Hepatic stellate cell (primary cell): ENCODE results near the gene SIT1.

Experiments used
- DNase-seq: peaks from one replicate; pipeline ENCODE4 v3.0.0; 2011; ENCODE audit warnings: low spot score

SIT1 gene

DNA sequence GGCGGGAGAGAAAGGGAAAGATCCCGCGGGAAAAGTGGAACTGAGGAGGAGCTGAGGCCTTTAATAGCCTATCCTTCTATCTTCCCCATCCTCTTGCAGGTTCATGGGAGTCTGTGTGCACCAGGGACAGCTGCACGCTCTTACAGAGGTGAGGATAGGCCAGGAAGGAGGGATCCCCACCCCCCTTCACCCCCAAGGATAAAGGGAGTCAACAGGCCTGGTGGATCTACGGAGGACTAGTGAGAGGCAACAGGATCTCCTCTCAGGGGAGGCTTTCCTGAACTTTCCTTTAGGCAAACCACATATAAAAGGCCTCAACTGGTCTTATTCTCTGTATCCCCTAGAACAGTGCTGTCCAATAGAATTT lies 44.6 kb downstream of the SIT1 start:
- DNase-seq, result peak; percentile 27

DNA sequence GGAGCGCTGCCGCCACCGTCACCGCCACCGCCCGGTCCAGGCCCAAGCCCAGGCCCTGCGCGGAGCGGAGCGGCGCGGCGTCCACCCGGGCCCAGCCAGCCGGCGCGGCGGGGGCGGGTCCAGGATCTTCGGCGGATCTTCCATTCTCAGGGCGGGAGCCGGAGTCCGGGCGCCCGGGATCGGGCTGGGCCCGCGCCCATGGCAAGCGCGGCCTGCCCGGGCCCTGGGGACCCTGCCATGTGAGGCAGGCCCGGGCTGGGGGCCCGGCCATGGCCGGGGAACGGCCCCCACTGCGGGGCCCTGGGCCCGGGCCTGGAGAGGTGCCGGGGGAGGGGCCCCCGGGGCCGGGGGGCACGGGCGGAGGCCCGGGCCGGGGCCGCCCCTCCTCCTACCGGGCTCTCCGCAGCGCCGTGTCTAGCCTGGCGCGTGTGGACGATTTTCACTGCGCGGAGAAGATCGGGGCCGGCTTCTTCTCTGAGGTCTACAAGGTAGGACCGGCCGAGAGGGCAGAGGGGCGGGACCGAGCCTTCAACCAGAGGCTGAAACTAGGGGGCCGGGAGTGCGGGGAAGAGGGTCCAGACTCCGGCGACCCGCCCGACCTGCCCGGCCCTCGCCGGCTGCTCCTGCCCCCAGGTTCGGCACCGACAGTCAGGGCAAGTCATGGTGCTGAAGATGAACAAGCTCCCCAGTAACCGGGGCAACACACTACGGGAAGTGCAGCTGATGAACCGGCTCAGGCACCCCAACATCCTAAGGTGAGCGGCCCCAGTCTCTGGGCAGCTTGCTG lies 45.2 kb downstream of the SIT1 start:
- peak; percentile 71 for DNase-seq

DNA sequence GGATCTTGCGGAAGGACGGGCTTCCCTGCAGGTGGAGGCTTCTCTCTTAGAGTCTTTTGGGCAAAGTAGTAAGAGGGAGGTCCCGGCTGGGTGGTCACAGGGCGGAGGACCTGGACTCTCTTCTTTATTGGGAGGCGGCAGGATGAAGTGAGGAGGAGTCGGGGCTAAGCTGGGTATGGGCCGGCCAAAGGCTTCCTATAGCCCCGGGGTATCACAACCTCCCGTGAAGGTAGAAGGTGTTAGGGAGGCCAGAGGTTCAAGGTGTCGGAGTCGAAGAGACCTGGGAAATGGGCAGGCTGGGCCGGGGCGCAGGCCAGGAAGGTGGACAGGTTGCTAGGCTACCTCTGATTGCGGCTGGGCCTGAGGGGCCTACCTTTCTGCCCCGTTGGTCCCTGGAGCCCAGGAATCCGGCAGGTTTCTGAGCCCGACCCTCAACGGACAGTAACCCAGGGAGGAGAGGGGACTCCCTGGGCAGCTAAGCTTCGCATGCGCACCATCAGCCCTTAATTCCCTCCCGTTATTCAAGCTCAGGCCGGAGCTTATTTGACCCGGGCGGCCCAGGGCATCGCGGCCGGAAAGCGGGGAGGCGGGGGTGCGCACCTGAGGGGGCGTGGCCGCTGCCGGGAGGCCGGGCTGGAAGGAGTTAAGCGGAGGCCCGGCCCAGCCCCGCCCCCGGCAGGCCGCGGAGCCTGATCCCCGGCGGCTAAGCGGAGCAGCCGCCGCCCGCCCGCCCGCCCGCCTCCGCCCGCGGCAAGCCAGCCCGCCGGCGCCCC lies 46.0 kb downstream of the SIT1 start, which contains the start of gene TESK1:
TSS of gene TESK1 (plus strand) at position 685 of the 773 bp plus-strand sequence. CDS start 358 bp downstream, outside the sequence.
- DNase-seq, result peak; percentile 84

- peak; percentile 100 for DNase-seq
These were observed 46.6 kb downstream of the SIT1 start for GRCh38 chr9:35603986-35604577.

- DNase-seq, result peak; percentile 63
These were observed 47.2 kb downstream of the SIT1 start for GRCh38 chr9:35603506-35603985.

DNA sequence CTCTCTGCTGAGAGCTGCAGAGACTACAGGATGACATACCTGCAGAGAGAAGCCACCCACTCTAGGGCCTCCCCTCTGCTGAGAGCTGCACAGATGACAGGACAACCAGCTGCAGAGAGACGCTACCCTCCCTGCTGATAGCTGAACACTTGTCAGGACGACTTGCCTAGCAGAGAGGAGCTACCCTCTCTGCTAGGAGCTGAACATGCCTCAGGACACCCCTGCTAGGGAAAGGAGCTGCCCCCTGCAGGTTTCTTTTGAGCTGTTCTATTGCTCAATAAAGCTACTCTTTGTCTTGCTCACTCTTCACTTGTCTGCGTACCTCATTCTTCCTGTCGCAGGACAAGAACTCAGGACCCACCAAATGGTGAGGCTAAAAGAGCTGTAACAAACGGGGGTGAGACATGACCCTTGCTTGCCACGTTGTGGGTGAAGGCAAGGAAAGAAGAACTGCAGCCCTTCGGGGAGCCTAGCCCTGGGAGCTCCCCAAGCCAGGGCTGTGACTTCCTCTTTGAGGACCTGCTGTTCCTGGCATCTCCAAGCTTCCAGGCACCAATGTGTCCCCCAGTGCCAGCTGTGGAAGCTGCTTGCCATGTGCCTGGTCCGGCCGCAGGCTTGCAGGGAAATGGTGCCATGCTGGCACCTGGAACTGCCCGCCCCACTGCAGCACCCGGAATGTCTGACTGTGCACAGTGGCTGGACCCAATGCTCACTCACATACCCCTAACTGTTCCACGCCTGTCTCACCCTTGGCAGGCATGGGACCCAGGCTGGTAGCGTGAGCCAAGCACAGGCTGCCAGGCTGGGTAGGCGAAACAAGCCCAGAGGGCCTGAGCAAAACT lies 50.7 kb downstream of the SIT1 start:
- no peak for DNase-seq
